ENCODE results near the gene PAX8.
"Not testable (repeated sequence)": the region's sequence is repeated elsewhere in the genome, so short reads cannot be mapped to it uniquely, and the experiment has no call there.

The PAX8 gene

DNA sequence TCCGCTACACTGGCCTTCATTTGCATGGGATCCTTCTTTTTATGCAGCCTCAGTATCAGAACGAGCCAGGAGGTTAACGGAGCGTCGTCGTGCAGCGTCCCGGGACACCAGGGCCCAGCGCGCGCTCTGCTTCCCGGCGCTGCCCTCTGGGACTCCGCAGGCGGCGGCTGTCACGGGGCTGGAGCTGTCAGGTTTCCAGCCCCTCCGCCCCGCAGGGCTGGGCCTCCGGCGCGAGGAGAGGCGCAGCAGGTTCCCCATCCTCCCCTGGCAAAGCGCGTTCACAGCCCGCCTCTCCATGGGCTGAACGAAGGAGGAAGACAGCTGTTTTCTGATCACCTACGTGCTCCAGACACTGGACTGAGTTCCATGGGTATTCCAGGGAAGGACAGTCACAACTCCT, 12.5 kb upstream of the PAX8 start:
- DNase-seq (ENCODE audit: low read depth in 2 of 2, low spot score in 1 of 2), result no peak

DNA sequence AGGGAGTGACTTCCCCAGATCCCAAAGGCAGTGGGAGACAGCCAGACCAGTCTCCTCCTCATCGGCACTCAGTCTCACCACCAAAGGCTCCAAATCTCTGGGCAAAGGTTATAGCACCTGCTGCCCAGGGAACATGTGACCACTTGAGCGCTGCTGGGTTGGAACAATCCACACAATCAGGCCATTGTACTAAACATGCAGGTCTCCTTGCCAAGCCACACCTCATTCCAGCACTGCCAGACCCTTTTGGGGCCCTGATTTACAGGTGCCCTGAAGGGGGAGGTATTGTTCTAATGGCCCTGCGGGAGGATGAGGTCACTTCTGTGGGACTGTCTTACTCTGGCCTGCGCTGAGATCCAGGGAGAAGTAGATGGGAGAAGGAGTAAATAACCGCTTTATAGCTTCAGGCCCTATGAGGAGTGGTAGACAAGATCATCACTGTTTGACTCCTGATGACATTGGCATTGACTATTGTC, 10.0 kb upstream of the PAX8 start:
- DNase-seq (ENCODE audit: low read depth in 2 of 2, low spot score in 1 of 2), result not testable (repeated sequence)

GRCh38 chr2:113288117-113288673, 9.5 kb upstream of the PAX8 start:
- not testable (repeated sequence) for DNase-seq (ENCODE audit: low read depth in 2 of 2, low spot score in 1 of 2)

GRCh38 chr2:113285816-113286215, 7.1 kb upstream of the PAX8 start:
- DNase-seq (ENCODE audit: low read depth in 2 of 2, low spot score in 1 of 2), result no peak

DNA sequence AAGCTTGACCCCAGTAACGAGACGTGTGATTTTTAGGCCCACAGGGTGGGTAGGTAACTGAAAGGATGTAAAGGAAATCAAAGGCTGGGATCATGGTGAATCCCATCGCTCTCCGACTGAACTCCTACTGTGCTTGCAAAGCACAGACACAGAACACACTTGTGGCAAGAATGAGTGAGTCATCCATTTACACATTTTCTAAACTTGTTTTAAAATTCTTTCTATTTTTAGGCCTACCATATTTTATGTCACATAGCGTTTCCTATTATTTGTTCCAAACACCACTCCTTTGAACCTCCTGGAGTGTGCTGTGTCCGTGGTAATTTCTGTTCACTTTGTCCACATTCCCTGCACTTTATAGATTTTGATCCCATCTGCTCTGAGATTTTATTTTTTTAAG, 6.3 kb upstream of the PAX8 start:
- DNase-seq (ENCODE audit: low read depth in 2 of 2, low spot score in 1 of 2), result not testable (repeated sequence)

DNA sequence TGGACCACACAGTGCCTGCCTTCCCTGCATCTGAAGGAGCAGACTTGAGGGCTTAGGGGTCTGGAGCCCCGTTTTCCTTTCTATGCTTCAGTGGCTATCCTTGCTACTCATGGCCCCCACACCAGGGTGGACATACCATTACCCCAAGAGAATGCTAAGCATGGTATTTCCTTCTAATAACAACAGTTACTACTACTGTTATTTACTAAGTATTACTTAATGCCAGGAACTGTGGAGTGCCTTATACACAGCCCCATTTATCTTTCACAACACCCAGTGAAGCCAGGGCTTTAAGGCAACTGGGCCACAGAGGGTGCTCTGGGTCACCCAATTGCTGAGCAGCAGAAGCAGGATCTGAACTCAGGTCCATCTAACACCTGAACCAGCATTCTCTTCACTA, 5.8 kb upstream of the PAX8 start:
- no peak for DNase-seq (ENCODE audit: low read depth in 2 of 2, low spot score in 1 of 2)

- no peak for DNase-seq (ENCODE audit: low read depth in 2 of 2, low spot score in 1 of 2)
These were observed 5.1 kb upstream of the PAX8 start for GRCh38 chr2:113283704-113284284.

DNA sequence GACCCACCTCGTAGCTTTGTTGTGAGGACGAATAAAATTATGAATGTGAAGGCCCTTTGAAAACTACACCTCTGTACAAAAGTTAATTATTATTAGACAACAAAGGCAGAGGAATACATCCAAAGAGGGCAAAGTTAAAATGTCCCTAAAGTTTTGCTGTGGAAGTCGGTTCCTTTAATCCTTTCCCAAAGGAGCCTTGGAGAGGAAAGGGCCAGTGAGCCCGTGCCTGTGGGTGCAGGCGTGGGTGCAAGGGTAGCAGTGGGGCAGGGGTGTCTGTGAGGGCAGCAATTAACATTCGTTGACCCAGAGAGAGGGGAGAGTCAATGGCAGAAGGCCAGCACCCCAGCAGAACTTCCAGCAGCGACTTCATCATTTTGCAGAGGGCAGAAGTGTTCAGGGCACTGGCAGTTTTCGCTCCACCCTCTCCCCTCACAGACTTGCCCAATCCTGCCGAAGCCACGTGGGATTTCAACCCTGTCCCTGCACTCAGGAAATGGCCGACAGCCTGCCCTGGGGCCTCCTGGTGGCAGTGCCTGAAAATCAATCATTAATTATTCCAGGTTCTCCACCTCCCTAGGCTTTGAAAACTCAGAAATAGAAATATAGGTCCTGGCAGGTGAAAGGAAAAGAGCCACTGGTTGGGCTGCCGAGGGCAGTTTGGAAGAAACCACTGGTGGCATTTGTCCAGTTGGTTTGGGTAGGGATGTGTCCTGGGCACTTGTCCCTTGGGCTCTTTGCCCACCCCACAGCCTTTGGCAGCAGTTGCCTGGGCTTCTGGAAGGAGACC, 4.2 kb upstream of the PAX8 start:
- DNase-seq (ENCODE audit: low read depth in 2 of 2, low spot score in 1 of 2), result no peak

- DNase-seq (ENCODE audit: low read depth in 2 of 2, low spot score in 1 of 2), result no peak
These were observed 3.4 kb upstream of the PAX8 start for GRCh38 chr2:113281910-113282746.

DNA sequence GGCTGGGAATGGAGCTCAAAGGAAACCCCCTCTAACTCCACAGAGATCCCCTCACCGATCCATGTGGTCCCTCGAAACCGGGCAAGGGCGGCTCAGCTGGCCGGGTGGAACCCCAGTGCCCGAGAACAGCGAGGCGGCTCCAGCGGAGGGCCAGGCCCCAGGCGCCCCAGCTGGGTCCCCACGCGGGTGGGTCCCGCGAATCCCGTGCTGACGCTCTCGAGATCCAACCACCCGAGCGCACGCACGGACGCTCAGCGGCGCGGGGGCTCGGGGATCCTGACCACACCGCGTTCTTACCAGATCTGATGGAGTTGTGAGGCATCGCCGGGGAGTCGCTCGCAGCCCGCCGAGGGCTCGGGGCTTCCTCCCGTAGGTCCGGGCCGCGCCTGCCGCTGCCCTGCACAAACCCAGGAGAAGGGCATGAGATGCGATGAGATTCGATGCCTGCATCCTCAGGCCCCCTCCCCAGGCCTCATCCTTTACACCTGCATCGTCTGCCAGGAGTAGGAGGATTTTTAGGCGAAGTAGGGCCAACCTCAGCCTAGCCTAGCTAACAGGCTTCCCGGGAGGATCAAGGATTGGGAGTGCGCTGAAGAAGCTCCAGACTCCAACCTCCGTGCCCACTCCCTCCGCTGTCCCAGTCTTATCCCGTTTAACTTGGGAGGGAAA, 514 bp downstream of the PAX8 start:
- DNase-seq (ENCODE audit: low read depth in 2 of 2, low spot score in 1 of 2), result no peak

- no peak for DNase-seq (ENCODE audit: low read depth in 2 of 2, low spot score in 1 of 2)
These were observed 1.1 kb downstream of the PAX8 start for GRCh38 chr2:113277474-113278072.

GRCh38 chr2:113276761-113277425, 1.8 kb downstream of the PAX8 start:
- DNase-seq (ENCODE audit: low read depth in 2 of 2, low spot score in 1 of 2), result no peak

DNA sequence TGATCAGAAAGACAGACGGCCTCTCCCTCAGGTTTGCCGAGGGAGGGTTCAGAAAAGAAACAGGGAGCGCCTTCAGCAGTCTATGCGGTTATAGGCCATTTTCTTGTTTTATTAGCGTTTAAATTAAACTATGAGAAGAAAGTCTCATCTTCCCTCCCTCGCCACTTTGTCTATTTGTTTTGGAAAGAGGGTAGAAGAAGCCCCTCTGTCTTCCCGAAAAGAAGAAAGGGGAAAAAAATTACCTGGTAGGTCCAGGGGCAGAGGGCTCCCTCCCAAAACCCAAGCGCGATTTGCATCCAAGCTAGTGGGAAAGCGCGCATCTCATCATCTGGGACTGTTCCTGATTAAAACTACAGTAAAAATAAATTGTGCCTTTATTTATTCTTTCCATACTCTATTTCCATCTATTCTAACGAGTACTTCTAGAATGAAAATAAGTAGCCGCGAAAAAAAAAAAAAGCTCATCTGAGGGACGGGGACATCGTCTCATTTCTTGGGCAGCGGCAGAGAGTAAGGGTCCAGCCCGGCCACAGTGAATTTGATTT, 2.4 kb downstream of the PAX8 start:
- no peak for DNase-seq (ENCODE audit: low read depth in 2 of 2, low spot score in 1 of 2)

- no peak for DNase-seq (ENCODE audit: low read depth in 2 of 2, low spot score in 1 of 2)
These were observed 3.0 kb downstream of the PAX8 start for GRCh38 chr2:113275556-113276215.

DNA sequence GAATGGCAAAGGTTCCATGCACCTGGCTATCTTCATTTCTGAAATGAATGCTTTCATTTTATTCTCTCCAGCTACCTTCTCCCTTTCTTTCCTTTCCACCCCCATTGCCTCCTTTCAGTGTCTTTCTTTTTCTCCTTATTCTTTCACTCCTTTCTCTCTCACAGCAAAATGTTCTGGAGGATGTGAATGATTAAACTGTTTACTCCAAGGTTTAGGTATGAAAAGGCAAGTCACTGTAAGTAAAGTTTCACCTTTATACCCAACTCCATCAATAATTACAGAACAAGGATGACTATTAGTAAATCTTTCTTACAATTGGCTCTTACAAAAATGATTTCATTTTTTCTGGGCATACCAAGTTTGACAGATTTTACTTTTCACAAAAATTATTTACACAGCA, 4.3 kb downstream of the PAX8 start:
- no peak for DNase-seq (ENCODE audit: low read depth in 2 of 2, low spot score in 1 of 2)

- no peak for DNase-seq (ENCODE audit: low read depth in 2 of 2, low spot score in 1 of 2)
These were observed 4.7 kb downstream of the PAX8 start for GRCh38 chr2:113273981-113274380.

DNA sequence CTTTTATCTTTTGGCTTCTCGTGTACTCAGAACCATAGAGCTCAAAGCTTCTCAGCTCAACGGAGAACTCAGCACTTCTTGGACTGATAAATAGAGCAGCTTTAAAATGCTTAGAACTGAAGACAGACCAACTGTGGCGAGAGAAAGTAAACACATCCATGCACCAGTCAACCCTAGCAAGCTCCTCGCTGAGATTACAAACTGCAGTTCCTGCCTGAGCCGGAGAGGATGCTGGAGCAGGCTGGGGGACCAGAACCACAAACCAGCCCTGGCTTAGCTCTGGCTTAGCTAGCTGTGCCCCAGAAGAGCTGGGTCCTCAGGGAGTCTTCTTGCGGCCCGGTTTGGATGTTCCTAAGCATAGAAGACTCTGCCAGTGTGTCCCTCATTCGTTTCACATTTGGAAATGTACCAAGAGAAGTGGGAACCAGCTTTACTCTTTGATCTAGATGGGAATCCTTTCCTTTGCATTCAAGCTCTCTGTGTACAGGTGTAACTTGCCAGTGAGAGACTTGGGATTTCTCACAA, 5.6 kb downstream of the PAX8 start:
- DNase-seq (ENCODE audit: low read depth in 2 of 2, low spot score in 1 of 2), result no peak

- no peak for DNase-seq (ENCODE audit: low read depth in 2 of 2, low spot score in 1 of 2)
These were observed 6.2 kb downstream of the PAX8 start for GRCh38 chr2:113272477-113272876.
